ENCODE data around the gene GHR. TPM values are rescaled to one million over a fixed set of nuclear protein-coding genes. Genes with fewer than 3 reads are reported as not detected.

The GHR gene
- polyA plus RNA-seq (2013, experiment 1 of 2; ENCODE audit: insufficient read length): 2.2 TPM
- polyA plus RNA-seq (2013, experiment 2 of 2; ENCODE audit: insufficient read length): 2.1 TPM

DNA sequence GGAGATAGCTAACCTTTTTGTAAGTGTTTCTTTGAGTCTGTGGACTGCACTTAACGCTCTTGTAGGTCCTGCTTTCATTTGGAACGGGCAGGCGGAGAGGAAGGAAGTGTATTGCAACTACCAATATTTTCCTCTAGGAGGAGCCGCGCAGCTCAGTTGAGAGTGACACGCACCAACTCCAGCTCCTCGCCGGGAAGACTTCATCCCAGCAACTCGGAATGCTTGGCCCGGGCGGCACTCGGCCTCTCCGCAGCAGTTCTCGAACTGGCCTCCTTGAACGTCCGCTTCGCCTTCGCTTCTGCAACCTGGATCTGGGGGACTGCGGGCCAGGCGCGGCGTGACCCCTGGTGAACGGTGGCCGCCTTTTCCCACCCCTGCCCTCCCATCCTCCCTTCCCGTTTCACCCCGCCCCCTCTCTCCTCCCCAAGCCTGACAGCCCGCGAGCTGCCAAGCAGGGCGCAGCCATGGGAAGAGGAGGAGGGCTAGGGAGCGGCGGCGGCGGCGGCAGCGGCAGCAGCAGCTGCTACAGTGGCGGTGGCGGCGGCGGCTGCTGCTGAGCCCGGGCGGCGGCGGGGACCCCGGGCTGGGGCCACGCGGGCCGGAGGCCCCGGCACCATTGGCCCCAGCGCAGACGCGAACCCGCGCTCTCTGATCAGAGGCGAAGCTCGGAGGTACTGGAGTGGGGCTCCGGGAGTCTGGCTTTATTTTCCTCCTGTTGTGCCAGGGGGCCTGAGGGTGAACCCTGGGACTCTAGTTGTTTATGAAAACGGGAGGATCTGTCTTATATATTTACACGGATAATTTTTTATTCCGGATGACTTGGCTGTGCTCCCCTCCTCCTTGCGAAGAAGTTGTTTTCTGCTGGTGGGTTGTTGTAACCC, at the start of gene GHR:
TSS of gene GHR (plus strand) at position 155 of the 881 bp plus-strand sequence. CDS start 142,436 bp downstream, outside the sequence.
- DNase-seq: peak; percentile 89

DNA sequence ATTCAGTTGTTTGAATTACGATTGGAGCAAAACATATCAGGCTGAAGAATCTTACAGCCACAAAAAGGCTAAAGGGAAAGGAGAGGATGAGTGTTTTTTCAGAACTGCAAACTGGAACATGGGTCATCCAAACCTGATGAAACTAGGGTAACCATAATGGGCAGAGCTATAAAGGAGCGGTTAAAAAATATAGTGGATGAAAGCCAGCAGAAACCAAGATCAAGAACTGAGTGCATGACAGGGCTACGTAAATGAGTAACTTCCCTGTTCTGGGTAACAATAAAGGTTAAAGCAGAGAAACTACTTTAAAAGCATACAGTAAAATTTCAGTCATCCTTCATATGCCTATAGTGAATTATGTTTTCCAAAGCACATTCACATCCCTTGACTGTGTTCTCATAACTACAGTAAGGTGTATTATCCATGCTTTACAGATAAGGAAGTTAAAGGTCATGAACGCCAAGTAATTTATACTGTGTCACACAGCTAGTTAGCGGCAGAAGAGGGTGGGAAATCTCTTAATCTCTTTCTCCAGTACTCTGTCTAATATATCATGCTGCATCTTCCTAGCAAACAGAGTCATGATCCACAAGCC, 48.5 kb upstream of the GHR start:
- DNase-seq: no peak

DNA sequence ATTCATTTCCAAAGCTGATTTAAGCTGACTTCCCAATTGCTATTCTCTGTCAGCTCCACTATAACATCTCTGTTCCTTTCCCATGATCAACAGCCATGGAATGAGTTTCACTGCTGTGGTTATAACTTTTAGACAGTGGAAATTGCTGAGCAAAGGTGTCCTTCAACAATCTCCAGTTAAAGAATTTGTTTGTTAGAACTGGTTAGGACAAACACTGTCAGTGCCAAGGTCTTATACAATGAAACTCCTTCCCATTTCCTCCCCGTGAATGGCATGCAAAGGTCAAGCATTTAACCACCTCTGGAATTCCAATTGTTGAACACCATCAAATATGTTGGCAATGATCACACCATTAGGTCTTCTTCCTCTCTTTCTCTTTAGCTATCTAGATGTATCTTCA, 45.7 kb upstream of the GHR start:
- DNase-seq: no peak

DNA sequence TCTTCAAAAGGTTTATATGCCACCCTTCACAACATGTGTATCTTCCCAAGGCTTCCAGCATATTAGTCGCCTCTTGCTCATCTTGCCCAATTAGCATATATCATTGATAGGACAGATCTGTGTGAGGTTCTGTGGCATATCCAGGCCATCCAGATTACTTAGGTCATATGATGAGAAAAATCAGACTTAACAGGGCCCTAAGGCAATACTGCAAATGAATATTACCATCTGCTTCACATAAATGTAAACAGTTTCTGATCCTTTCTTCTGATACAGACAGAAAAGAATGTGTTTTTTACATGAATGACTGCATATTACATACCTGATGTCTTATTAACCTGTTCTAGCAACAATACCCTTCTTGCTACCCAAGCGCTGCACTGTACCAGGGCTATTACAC, 41.3 kb upstream of the GHR start:
- no peak for DNase-seq

DNA sequence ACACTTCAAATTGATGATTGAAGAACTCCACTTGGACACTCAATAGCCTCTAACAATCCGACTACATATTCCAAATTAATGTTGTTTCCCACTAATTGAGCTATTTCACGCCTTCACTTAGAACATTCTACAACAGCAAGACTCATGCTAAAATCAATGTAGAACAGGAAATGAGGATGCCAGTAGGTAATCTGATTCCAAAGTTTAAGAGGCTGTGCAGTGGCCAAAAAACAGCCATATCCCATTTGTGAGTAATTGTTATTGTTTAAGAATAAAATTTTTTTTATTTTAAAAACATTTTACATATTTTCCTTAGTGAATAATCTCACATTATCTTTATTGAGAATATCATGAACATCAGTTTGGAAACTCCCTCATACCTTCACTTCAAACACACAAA, 35.7 kb upstream of the GHR start:
- DNase-seq: no peak

DNA sequence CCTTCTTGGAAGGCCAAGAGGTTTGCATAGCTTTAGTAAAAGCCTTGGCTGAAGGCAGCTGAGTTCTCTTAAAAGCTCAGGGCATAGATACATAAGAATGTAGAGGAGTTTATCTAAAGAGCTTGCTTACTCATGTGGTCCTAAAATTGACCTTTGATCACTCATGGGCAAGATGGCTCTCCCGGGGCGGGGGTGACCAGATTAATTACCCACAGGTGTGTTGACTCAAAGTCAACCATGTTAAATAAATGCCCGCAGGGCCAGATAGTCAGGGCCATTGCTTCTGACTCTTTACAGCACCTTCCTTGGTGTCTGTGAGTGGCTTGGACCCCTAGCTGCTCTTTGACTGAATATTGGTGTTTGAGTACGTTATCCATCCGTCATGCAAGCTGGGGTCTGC, 33.1 kb upstream of the GHR start:
- no peak for DNase-seq

DNA sequence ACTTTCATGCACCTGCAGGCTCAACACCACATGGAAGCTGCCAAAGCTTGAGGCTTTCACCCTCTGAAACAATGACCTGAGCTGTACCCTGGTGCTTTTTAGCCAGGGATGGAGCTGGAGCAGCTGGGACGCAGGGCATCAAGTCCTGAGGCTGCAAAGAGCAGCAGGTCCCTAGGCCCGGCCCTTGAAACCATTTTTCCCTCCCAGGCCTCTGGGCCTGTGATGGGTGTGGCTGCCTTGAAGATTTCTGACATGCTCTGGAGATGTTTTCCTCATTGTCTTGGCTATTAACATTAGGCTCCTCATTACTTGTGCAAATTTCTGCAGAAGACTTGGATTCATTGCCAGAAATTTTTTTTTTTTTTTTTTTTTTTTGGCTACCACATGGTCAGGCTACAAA, 30.3 kb upstream of the GHR start:
- DNase-seq: no peak

DNA sequence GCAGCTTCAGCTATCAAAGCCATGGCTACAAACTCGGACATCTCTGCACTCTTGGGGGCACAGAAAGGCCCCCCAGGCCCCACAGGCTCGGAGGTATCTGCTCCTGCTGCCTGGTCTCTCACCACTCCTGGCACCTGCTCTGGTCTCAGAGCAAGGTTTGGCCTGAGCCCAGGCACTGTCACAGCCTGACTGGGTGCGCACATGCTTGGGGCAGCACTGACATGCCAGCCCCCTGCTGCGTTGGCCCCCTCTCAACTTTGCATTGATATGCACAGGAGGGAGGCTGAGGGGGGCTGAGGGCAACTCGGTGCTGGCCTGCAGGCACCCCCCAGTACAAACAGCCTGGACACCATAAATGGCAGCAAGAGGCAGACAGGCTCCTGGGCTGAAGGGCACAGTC, 27.1 kb upstream of the GHR start:
- DNase-seq: no peak

DNA sequence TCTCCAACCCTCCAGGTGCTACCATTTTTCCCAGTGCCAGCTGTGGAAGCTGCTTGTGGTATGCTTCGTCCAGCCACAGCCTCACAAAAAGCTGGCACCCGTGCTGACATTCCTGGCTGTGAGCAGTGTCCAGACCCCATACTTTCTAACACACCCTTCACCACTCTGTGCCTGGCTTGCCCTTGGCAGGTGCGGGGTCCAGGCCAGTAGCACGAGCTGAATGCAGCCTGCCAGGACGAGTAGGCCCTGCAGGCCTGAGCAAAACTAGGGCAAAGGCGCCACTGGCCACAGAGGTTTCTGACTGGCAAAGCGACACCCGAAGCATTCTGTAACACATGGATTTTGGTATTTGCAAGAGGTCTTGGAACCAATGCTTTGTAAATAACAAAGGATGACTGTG, 26.0 kb upstream of the GHR start:
- DNase-seq: no peak

DNA sequence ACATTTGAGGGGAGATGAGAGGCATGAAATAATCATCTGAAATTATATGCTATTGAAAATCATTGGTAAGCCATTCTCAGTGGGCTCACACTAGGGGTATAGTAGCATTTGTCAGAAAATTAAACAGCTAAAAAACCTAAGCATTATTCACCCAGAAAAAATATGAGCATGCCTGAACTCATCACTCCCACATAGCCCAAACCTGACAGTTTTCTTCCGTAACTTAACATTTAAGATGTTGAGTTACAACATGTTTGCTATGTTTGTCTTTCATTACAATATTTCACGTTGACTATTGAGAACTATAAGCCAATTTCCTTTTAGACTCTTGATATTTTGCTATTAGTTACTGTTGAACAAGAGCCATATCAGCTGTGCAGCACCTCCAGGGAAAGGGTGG, 23.5 kb upstream of the GHR start:
- no peak for DNase-seq

DNA sequence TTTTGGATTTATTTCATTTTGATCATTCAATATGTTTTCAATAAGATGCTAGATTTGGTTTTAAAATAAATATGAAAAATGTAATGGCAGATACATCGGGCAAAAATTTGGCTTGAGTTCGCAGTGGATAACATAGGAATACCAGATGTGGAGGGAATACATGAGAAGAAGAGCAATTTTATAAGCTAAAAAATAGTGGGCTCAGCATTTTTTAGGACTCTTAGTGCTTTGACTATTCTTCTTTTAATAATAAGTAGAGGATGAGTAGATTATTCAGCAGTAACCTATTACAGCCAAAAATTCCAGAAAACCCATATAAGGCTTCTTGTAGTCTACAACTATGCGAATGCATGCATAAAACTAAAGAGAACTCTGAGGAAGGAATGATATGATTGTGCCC, 22.8 kb upstream of the GHR start:
- no peak for DNase-seq

DNA sequence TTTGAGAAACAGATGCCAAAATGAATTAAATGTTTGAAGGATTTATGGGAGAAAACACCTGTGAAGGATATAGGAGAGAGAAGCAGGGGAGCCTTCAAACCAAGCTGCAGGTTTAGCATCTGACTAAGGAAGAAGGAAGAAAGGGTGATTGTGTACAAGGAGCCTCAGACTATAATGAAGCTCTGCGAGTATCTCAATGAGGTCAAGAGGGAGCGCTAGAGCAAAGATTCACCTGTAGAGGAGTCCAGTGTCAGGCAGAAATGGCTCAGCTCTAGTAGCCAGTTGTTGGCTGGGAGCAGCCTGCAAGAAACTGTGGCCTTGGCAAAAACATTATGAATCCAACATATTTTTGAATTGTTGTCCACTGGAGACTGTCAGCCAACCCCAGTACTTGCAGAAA, 20.0 kb upstream of the GHR start:
- DNase-seq: no peak

DNA sequence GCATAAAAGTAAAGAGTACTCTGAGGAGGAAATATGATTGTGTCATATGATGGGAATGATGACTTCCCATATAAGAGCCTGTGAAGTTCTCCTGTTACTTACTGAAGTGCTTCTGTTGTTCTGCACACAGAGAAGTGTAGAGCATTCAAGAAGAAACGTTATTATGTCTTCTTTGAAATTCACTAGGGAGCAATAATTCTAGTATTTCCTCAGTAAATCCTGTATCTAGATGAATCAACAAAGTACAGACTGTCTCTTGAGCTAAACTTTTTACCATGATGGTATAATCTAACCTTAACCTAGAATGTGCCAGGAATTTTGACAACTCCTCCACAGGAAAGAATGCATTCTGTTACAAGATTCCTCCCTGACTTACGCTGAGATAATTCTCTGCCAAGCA, 18.9 kb upstream of the GHR start:
- no peak for DNase-seq

DNA sequence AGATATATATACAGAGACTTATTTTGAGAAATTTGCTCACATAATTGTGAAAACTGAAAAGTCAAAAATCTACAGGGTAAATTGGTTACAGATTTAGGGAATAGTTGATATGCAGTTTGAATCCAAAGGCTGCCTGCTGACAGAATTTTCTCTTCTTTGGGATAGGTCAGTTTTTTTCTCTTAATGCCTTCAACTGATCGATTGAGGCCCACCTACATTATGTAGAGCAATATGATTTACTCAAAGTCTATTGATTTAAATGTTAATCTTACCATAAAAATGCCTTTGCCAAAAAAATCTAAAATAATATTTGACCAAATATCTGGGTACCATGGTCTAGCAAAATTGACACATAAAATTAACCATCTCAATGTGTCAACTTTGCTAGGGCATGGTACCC, 3.9 kb upstream of the GHR start:
- DNase-seq: no peak

DNA sequence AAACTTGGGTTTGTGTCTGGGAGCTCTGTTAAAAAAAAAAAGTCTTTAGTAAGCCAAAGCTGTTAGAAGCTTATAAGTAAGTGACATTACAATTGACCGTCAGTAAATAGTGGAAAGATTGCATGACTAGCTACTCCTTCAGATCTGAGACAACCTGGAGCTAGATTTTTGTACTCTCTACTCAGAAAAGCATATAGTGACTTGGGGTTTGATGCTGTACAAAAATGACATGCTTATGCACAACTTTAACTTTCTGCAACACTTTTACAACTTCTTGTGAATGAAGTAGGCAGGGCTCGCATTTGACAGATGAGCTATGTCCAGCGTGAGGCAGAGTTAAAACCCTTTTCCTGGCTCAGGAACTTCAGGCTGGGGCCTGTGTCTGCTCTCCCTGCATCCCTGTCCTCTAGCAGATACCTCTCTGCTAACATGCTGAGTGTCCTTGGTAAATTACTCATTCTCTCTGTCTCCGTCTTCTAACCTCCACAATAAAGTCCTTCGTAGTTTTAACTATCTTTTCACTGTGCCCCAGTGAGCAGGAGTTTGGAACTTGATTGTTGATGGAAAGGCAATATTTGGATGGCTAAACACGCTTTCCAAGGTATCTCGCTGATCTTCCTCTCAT, 471 bp upstream of the GHR start:
- no peak for DNase-seq

DNA sequence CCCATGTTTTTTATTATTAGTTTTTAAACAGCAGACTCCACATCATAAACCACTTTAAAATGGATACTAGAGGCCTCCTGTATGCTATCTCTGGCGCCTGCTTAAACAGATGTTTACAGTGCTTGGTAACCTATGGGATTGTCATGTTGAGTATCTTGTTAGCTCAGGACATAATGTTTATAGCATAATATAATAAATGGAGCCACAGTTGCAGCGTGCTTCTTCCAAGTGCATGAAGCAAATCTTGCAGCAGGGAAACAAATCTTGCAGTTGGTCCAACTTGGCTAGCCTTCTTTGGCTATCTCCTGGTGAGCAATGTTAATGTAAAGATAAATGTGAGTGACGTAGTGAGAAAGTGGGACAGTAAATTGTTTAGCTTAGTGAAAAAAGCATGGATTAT, 2.8 kb downstream of the GHR start:
- no peak for DNase-seq

DNA sequence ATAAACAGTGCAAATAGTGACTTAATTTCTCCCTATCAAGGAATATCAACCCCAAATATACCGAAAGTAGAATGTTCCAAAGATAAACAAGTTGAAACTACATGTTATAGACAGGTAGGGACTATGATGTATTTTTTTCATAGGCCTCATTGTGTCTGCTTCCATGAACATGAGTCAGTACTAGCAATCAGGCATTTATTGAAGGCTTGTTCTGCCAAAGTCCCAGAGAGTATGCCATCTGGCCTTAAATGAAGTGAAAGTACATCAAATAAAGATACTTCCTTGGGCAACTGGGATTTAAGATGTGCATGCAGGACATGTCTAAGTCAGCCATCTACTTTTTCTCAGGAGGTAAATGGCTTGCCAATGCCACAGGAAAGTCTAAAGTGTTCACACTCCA, 6.5 kb downstream of the GHR start:
- DNase-seq: no peak

DNA sequence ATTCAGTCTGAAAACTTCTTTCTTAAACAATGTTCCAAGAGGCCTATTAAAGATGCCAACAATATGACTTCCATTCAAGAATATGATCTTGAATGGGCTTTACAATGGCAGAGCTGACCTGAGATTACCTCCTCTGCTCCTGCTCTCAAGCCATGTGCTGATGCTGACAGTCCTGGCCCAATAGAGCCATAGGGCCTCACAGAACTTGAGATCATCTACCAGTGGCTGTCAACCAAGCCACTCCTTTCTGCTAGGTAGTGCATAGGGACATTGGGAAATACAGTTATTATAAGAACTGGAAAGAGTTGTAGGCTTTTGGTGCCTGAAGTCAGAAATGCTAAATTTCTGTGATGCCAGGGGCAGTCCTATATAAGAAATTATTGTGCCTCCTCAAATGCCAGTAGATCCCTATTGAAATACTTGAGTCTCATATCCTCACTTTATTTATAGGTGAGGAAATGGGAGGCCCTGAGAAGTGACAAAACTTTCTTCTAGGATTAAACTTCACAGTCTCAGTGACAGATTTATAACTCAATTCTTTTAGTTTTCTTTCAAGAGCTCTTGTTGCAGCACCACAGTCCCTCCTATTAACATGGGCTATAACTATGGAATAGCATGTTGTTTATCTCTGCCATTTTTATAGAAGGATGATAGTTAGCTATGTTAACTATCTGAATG, 10.9 kb downstream of the GHR start:
- DNase-seq: no peak

DNA sequence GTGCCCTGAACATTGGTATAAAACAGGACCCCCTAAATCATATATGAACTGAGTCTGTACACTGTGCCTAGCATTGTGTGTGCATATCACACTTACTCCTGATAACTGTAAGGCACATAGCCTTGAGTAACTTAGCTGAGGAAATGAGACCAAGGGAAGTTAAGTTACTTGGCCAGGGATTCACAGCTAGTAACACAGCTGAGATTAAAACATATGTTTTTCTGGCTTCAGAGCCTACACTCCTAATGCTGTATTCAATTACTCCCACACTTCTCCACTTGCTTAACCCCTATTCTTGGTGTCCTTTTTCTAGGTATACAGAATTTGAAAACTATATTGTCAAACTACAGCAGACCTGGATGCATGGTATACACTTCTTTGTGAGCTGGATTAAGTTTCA, 12.8 kb downstream of the GHR start:
- DNase-seq: no peak

DNA sequence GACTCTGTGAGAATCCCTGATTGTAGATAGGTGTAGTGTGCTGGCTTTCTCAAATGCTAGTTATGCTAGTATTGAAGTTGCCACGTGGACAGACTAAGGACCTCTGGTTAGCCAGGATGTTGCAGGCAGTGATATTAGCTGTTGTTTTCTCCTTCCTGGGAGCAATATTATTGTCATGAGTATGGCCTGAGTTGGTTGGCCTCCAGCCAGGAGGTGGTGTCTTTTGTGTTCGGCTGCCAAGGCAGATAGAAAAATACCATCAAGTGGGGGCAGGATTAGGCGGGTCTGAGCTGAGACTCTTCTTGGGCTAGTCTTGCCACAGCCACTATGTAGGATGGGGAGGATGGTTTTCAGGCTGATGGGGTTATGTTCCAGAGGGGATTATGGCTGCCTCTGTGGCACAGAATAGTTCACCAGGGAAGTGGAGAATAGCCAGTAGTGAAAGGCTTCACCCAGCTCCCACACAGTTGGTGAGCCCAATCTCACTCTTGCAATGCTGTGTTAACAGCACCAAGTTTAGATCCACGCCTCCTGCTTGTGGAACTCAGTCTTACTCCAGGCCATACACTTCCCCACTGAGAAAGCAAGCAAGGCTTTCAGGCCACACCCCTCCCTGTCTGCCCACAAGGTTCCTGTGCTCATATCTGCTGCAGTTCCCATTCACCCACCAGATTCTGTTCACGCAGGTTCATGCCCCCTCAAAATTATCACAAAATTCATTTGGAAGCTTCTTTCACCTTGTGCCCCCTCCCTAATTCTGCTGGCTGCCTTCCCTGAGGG, 31.2 kb downstream of the GHR start:
- no peak for DNase-seq

DNA sequence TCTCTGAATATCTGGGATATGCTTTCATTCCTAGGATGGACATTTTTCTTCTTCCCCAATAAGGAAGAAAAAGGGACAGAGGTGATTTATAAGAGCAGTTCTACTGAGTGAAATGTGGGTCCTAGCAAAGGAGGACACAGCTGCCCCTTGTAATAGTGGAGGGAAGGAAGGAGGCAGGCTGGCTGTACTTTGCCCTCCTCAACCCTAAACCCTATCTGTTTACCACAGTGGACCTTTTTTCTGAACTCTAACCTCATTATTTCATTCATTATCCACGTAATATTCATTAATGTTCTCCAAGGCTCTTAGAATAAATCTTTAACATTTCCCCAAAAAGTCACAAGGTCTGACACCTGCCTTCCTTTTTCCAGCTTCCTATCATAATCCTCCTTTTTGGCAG, 37.8 kb downstream of the GHR start:
- DNase-seq: no peak

DNA sequence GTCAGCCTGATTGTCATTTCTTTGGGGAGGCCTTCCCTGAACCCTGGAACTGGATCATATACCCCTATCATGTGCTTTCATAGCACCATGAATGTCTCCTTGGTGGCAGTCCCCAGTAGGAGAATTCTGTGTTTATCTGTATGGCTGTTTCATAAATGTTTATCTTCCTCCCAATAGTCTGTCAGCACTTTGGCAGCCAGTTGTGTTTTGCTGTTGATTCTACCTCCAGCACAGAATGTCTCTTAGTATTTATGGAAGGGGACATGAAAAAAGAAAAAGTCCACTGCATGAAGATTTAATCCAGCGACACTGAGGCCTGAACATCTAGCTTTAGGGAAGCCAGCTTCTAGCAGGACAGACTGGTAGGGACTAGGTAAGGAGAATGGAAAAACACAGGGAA, 38.3 kb downstream of the GHR start:
- no peak for DNase-seq

Measured in fibroblast of skin of abdomen (primary cell).